Type B pancreatic cell (in vitro differentiated cells): ENCODE measurements around the gene ACADS. TPM values are rescaled to one million over a fixed set of nuclear protein-coding genes. Genes with fewer than 3 reads are reported as not detected.

Experiments
- DNase-seq: peaks from one replicate; pipeline ENCODE4 v3.0.0; 2021; ENCODE audit warnings: mixed read lengths; ENCODE audit not compliant: unreplicated experiment; ENCODE audit errors: extremely low spot score
- H3K27ac Mint-ChIP-seq: 2 replicates; pipeline ENCODE4 v1.8.0; 2021; ENCODE audit warnings: mild to moderate bottlenecking, mixed read lengths
- H3K27me3 Mint-ChIP-seq: 2 replicates; pipeline ENCODE4 v1.8.0; 2021; ENCODE audit warnings: mixed read lengths
- H3K36me3 Mint-ChIP-seq: 2 replicates; pipeline ENCODE4 v1.8.0; 2021; ENCODE audit warnings: mixed read lengths
- H3K4me1 Mint-ChIP-seq: one replicate; pipeline ENCODE4 v1.8.0; 2021; ENCODE audit warnings: mixed read lengths; ENCODE audit not compliant: unreplicated experiment
- H3K4me3 Mint-ChIP-seq: 2 replicates; pipeline ENCODE4 v1.8.0; 2021; ENCODE audit warnings: mild to moderate bottlenecking, mixed read lengths
- H3K9me3 Mint-ChIP-seq: 2 replicates; pipeline ENCODE4 v1.8.0; 2021; ENCODE audit warnings: mixed read lengths
- CTCF ChIP-seq: fragments of 200-600 bp; sonication (generic); conservative IDR thresholded peaks from 2 replicates; pipeline ENCODE4 v1.5.0; 2021; ENCODE audit warnings: antibody characterized with exemption, mild to moderate bottlenecking
- total RNA-seq: library from RNA; stranded (reverse); gene quantifications from 2 replicates; pipeline ENCODE4 v1.2.1, GENCODE V29; 2021; ENCODE audit warnings: low replicate concordance

ACADS gene
- total RNA-seq, 1 donor from 2014 or later = 12.1 TPM

GRCh38 chr12:120760349-120761254 is 35.0 kb downstream of the ACADS start:
- peaks cover 24% of the 10 kb centered on the region for H3K36me3 Mint-ChIP-seq
- peak overlapping the region; percentile 79 for H3K4me3 Mint-ChIP-seq
- peaks cover 38% of the 10 kb centered on the region for H3K4me1 Mint-ChIP-seq
- TF ChIP-seq CTCF = no peak
- peak overlapping the region; percentile 97 for H3K27ac Mint-ChIP-seq
- H3K9me3 Mint-ChIP-seq = peaks cover 5% of the 10 kb centered on the region
- no peak for DNase-seq
- H3K27me3 Mint-ChIP-seq = no peaks in the 10 kb centered on the region

- peak overlapping the region; percentile 79 for H3K4me3 Mint-ChIP-seq
- peaks cover 5% of the 10 kb centered on the region for H3K9me3 Mint-ChIP-seq
- no peak for DNase-seq
- no peaks in the 10 kb centered on the region for H3K27me3 Mint-ChIP-seq
- H3K27ac Mint-ChIP-seq = peak overlapping the region; percentile 97
- TF ChIP-seq CTCF = no peak
- H3K36me3 Mint-ChIP-seq = peaks cover 30% of the 10 kb centered on the region
- H3K4me1 Mint-ChIP-seq = peaks cover 38% of the 10 kb centered on the region
Observed at GRCh38 chr12:120761519-120761934, 35.9 kb downstream of the ACADS start.

- H3K4me1 Mint-ChIP-seq = peaks cover 38% of the 10 kb centered on the region
- peak overlapping the region; percentile 79 for H3K4me3 Mint-ChIP-seq
- H3K36me3 Mint-ChIP-seq = peaks cover 31% of the 10 kb centered on the region
- peak overlapping the region; percentile 97 for H3K27ac Mint-ChIP-seq
- no peak for DNase-seq
- no peak for TF ChIP-seq CTCF
- peaks cover 5% of the 10 kb centered on the region for H3K9me3 Mint-ChIP-seq
- H3K27me3 Mint-ChIP-seq = no peaks in the 10 kb centered on the region
Observed at GRCh38 chr12:120762086-120762485, 36.5 kb downstream of the ACADS start.

- Mint-ChIP-seq H3K27ac (peak overlapping the region; percentile 57), H3K36me3 (peaks cover 39% of the 10 kb centered on the region), H3K9me3 (peaks cover 5% of the 10 kb centered on the region), H3K27me3 (no peaks in the 10 kb centered on the region), H3K4me3 (no peak overlapping the region), H3K4me1 (peaks cover 44% of the 10 kb centered on the region)
- DNase-seq = no peak
- TF ChIP-seq CTCF = no peak
Observed at GRCh38 chr12:120763250-120763649, 37.6 kb downstream of the ACADS start.

GRCh38 chr12:120764816-120765215 is 39.2 kb downstream of the ACADS start:
- H3K4me1 Mint-ChIP-seq = peaks cover 42% of the 10 kb centered on the region
- no peak for TF ChIP-seq CTCF
- no peak overlapping the region for H3K4me3 Mint-ChIP-seq
- no peaks in the 10 kb centered on the region for H3K27me3 Mint-ChIP-seq
- H3K27ac Mint-ChIP-seq = no peak overlapping the region
- peaks cover 44% of the 10 kb centered on the region for H3K36me3 Mint-ChIP-seq
- H3K9me3 Mint-ChIP-seq = peaks cover 5% of the 10 kb centered on the region
- DNase-seq = no peak
